GM12878 (cell line): ENCODE data around the gene UNC119B. TPM values are rescaled to one million over a fixed set of nuclear protein-coding genes. Genes with fewer than 3 reads are reported as not detected.

ENCODE experiments used
- ATAC-seq: fragments of 200-7000 bp; cut with Tn5 transposase; 3 replicates; pipeline ENCODE4 v1.9.1; 2020; ENCODE audit warnings: mild to moderate bottlenecking, moderate library complexity
- BruUV-seq: library from RNA; stranded (reverse); fragments of 400-500 nt; replicated peaks from 2 replicates; lab custom pipeline; 2021; lab: Mats Ljungman, UMichigan
- CTCF ChIA-PET: fragments of 300-600 bp; sonication (Branson Sonifier 250); formaldehyde crosslinking; extraction: SDS; loops from one replicate; lab custom pipeline; 2021; ENCODE audit warnings: inconsistent platforms; lab: Yijun Ruan, JAX
- POLR2A ChIA-PET: fragments of 350-600 bp; formaldehyde crosslinking; extraction: SDS; loops from one replicate; lab custom pipeline; 2021; ENCODE audit warnings: inconsistent platforms; lab: Charles Lee
- RAD21 ChIA-PET: fragments of 300-600 bp; sonication (Branson Sonifier 250); formaldehyde crosslinking; loops from one replicate; lab custom pipeline; 2023; ENCODE audit warnings: antibody characterized with exemption; ENCODE audit not compliant: unreplicated experiment; lab: Charles Lee
- SMC1A ChIA-PET: fragments of 300-600 bp; sonication (Branson Sonifier 250); formaldehyde crosslinking; loops from one replicate; lab custom pipeline; 2023; ENCODE audit not compliant: unreplicated experiment, uncharacterized antibody; lab: Charles Lee
- DNase-seq: peaks from one replicate; pipeline ENCODE4 v3.0.0-alpha.2; 2011; ENCODE audit warnings: low read depth, low spot score
- FAIRE-seq: peaks from 3 replicates; lab custom pipeline; 2011; peaks lifted over from hg19 to GRCh38; lab: Jason Lieb, UNC
- H2AFZ ChIP-seq: 2 replicates; pipeline ENCODE4 v1.6.0; 2011; ENCODE audit warnings: low read depth, low read length, control low read depth; ENCODE audit not compliant: control insufficient read depth
- H3K27ac ChIP-seq: 2 replicates; pipeline ENCODE4 v1.5.1; 2011; ENCODE audit warnings: control low read depth; ENCODE audit not compliant: control insufficient read depth, insufficient read depth
- H3K27me3 ChIP-seq, 2 experiments: replicated peaks in 1 of 2; 2 replicates each; pipeline versions ENCODE4 v1.6.0 to v1.6.1; 2011; ENCODE audit warnings: low read length in 1 of 2; ENCODE audit not compliant: control insufficient read depth in 2 of 2, insufficient read depth in 2 of 2
- H3K36me3 ChIP-seq, 2 experiments: 2 replicates each; pipeline ENCODE4 v1.5.1; 2011; ENCODE audit warnings: low read length in 1 of 2; ENCODE audit not compliant: control insufficient read depth in 2 of 2, insufficient read depth in 2 of 2
- H3K4me1 ChIP-seq: 2 replicates; pipeline ENCODE4 v1.6.1; 2011; ENCODE audit warnings: mild to moderate bottlenecking, low read length, moderate library complexity, mixed read lengths; ENCODE audit not compliant: control insufficient read depth, insufficient read depth
- H3K4me2 ChIP-seq: 2 replicates; pipeline ENCODE4 v1.6.0; 2011; ENCODE audit warnings: control low read depth; ENCODE audit not compliant: control insufficient read depth, insufficient read depth
- H3K4me3 ChIP-seq: fragments of 200-600 bp; sonication (generic); 2 replicates; pipeline ENCODE4 v1.5.1; 2016
- H3K79me2 ChIP-seq: 2 replicates; pipeline ENCODE4 v1.6.0; 2011; ENCODE audit warnings: low read length; ENCODE audit not compliant: control insufficient read depth, insufficient read depth
- H3K9ac ChIP-seq: 2 replicates; pipeline ENCODE4 v1.8.0; 2011; ENCODE audit warnings: low read length, control low read depth, mixed read lengths; ENCODE audit not compliant: control insufficient read depth, insufficient read depth
- H3K9me3 ChIP-seq: replicated peaks from 3 replicates; pipeline ENCODE4 v1.5.1; 2011; ENCODE audit warnings: mild to moderate bottlenecking, low read length; ENCODE audit not compliant: control insufficient read depth, insufficient read depth
- H4K20me1 ChIP-seq: 2 replicates; pipeline ENCODE4 v1.6.0; 2011; ENCODE audit not compliant: control insufficient read depth, insufficient read depth
- ATF3 ChIP-seq: IDR thresholded peaks from 2 replicates; pipeline ENCODE4 v1.6.1; 2011; ENCODE audit warnings: low read depth, mild to moderate bottlenecking, low read length, moderate library complexity, borderline replicate concordance; ENCODE audit errors: extremely low read depth
- CBFB ChIP-seq: IDR thresholded peaks from 2 replicates; pipeline ENCODE4 v1.6.1; 2016; ENCODE audit warnings: antibody characterized with exemption, low read depth
- FOXM1 ChIP-seq: IDR thresholded peaks from 2 replicates; pipeline ENCODE4 v1.6.1; 2012; ENCODE audit warnings: low read depth, mild to moderate bottlenecking, inconsistent platforms, low read length, moderate library complexity
- MTA2 ChIP-seq: fragments of 450-650 bp; IDR thresholded peaks from 2 replicates; pipeline ENCODE4 v1.6.1; 2016; ENCODE audit warnings: low read depth, mild to moderate bottlenecking, moderate library complexity
- NFYA ChIP-seq: IDR thresholded peaks from 2 replicates; pipeline ENCODE4 v1.6.1; 2011; ENCODE audit warnings: low read depth, mild to moderate bottlenecking, low read length, improper control_type of control experiment, borderline replicate concordance
- NFYB ChIP-seq: IDR thresholded peaks from 2 replicates; pipeline ENCODE4 v1.6.1; 2011; ENCODE audit warnings: low read depth, mild to moderate bottlenecking, low read length, improper control_type of control experiment, moderate library complexity; ENCODE audit not compliant: insufficient read depth
- POLR2AphosphoS2 ChIP-seq: IDR thresholded peaks from 2 replicates; pipeline ENCODE4 v1.6.1; 2011; ENCODE audit warnings: low read depth, mild to moderate bottlenecking, low read length, improper control_type of control experiment, moderate library complexity
- YBX1 ChIP-seq: fragments of 450-650 bp; IDR thresholded peaks from 2 replicates; pipeline ENCODE4 v1.6.1; 2016; ENCODE audit warnings: antibody characterized with exemption
- ZNF207 ChIP-seq: fragments of 450-650 bp; IDR thresholded peaks from 2 replicates; pipeline ENCODE4 v1.6.1; 2014; ENCODE audit warnings: antibody characterized with exemption, mild to moderate bottlenecking, borderline replicate concordance
- ZNF24 ChIP-seq: fragments of 450-650 bp; IDR thresholded peaks from 2 replicates; pipeline ENCODE4 v1.6.1; 2017; ENCODE audit warnings: antibody characterized with exemption, mild to moderate bottlenecking
- ZNF622 ChIP-seq: fragments of 450-650 bp; IDR thresholded peaks from 2 replicates; pipeline ENCODE4 v1.6.1; 2017; ENCODE audit warnings: mild to moderate bottlenecking, inconsistent platforms
- WGBS: methylation state at CpG from one replicate; pipeline ENCODE4 v1.1.6; 2016; ENCODE audit warnings: low lambda C conversion rate; ENCODE audit not compliant: insufficient replicate concordance, insufficient coverage; ENCODE audit errors: missing lambda C conversion rate; 5-methylcytosine and 5-hydroxymethylcytosine counted together
- in situ Hi-C: fragments of 300-500 bp; cut with MboI; formaldehyde crosslinking; loops from 9 replicates; pipeline ENCODE4 v1.14.3; 2018; ENCODE audit warnings: mixed read lengths
- intact Hi-C: fragments of 100-400 bp; cut with micrococcal nuclease; formaldehyde crosslinking; loops from one replicate; pipeline ENCODE4 v1.14.2; 2022; ENCODE audit not compliant: unreplicated experiment
- polyA plus RNA-seq, 11 experiments: library from polyadenylated mRNA; depleted of rRNA in 4 of 11; unstranded in 6 of 11; stranded (reverse) in 5 of 11; fragments of >200 nt; fragmentation: Nextera tagmentation in 4 of 11; fragmentation: Illumina TruSeq in 1 of 11; extraction: Ambion mirVana in 4 of 11; extraction: Trizol in 1 of 11; gene quantifications; 1 replicate in 1 of 11; 2 replicates in 10 of 11; pipeline versions ENCODE4 v1.2.1 to v1.2.3, GENCODE V29; 2011 to 2016; ENCODE audit warnings: inconsistent platforms in 2 of 11, missing spikeins in 2 of 11, low read depth in 1 of 11
- total RNA-seq, 4 experiments: library from RNA; depleted of rRNA in 3 of 4; stranded (reverse); fragments of >200 nt in 3 of 4; fragmentation: Illumina TruSeq in 1 of 4; extraction: Trizol in 1 of 4; gene quantifications; 2 replicates each; pipeline versions ENCODE4 v1.2.1 to v1.2.3, GENCODE V29; 2013 to 2021
- TF ChIP-seq, protein P1 (sequence below): fragments of 150-350 bp; IDR thresholded peaks from 2 replicates; pipeline ENCODE4 v1.6.1; 2016; ENCODE audit warnings: low read depth, low read length
- TF ChIP-seq, protein P2 (sequence below): IDR thresholded peaks from 2 replicates; pipeline ENCODE4 v1.6.1; 2011; ENCODE audit warnings: mild to moderate bottlenecking, low read depth, low read length, moderate library complexity; ENCODE audit not compliant: insufficient replicate concordance

UNC119B gene
- total and polyA plus RNA-seq, 10 of the 15 experiments (the other 5 are each of a cell fraction or from before 2014, with no cell fraction given), result 4.3 to 31.5 (median 10.5) TPM

DNA sequence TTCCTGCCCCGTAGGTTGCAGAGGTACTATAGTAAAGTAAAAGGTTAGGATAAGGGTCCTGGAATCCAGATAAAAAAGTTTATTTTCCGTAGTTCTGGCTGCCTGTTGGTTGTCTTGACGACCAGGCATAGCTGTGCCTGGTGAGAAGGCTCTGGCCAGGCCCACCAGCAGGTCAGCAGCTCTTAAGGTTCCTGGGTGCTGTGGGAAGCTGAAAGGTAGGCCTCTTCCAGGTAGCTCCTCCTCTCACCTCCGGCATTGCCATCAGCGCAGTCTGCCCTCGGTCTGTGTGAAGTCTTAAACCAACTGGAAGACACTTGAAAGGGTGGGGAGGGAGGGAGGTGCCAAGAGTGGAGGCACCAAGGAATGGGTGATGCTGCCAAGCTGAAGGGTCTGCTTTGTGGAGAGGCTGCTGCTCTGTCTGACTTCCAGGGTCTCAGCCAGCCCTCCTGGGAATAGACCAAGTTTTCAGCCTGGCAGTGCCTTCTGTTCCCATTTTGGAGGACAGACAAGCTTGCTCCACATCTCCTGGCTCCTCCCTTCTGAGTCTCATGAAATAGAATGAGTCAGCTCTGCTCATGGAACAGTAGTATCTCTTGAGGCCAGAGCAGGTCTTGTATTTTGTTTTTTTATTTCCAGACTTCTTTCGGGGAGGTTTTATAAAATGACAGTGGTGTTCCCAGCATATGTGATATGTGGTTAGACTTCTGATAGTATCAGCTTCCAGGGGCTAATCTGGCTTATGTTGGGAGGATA is 10.2 kb downstream of the UNC119B start:
- ChIA-PET SMC1A (interaction anchor here (0.6 to 1.3 kb wide), 4 partner anchors 85 to 251 kb away, joined by 3 to 4 read pairs (median 3); no protein-coding TSS in a partner anchor), CTCF (interaction anchor here (0.9 to 3.8 kb wide), 6 partner anchors 9 to 252 kb away, joined by 3 to 19 read pairs (median 6); no protein-coding TSS in a partner anchor), POLR2A (interaction anchor here (0.5 kb wide), 1 partner anchor 8 kb away, joined by 3 read pairs; no protein-coding TSS in a partner anchor), RAD21 (interaction anchor here (1.1 to 2.0 kb wide), 3 partner anchors 9 to 251 kb away, joined by 4 to 5 read pairs (median 5); no protein-coding TSS in a partner anchor)
- no peaks in the 10 kb centered on the region for H4K20me1 ChIP-seq
- H3K4me1 ChIP-seq, result peaks cover 16% of the 10 kb centered on the region
- TF ChIP-seq YBX1 (no peak), CBFB (no peak), ZNF24 (no peak), ZNF622 (no peak), MTA2 (no peak), ZNF207 (no peak), NFYB (no peak), FOXM1 (no peak), NFYA (no peak), POLR2AphosphoS2 (no peak), ATF3 (no peak)
- TF ChIP-seq, protein P1, sequence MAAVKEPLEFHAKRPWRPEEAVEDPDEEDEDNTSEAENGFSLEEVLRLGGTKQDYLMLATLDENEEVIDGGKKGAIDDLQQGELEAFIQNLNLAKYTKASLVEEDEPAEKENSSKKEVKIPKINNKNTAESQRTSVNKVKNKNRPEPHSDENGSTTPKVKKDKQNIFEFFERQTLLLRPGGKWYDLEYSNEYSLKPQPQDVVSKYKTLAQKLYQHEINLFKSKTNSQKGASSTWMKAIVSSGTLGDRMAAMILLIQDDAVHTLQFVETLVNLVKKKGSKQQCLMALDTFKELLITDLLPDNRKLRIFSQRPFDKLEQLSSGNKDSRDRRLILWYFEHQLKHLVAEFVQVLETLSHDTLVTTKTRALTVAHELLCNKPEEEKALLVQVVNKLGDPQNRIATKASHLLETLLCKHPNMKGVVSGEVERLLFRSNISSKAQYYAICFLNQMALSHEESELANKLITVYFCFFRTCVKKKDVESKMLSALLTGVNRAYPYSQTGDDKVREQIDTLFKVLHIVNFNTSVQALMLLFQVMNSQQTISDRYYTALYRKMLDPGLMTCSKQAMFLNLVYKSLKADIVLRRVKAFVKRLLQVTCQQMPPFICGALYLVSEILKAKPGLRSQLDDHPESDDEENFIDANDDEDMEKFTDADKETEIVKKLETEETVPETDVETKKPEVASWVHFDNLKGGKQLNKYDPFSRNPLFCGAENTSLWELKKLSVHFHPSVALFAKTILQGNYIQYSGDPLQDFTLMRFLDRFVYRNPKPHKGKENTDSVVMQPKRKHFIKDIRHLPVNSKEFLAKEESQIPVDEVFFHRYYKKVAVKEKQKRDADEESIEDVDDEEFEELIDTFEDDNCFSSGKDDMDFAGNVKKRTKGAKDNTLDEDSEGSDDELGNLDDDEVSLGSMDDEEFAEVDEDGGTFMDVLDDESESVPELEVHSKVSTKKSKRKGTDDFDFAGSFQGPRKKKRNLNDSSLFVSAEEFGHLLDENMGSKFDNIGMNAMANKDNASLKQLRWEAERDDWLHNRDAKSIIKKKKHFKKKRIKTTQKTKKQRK, result no peak
- TF ChIP-seq, protein P2, sequence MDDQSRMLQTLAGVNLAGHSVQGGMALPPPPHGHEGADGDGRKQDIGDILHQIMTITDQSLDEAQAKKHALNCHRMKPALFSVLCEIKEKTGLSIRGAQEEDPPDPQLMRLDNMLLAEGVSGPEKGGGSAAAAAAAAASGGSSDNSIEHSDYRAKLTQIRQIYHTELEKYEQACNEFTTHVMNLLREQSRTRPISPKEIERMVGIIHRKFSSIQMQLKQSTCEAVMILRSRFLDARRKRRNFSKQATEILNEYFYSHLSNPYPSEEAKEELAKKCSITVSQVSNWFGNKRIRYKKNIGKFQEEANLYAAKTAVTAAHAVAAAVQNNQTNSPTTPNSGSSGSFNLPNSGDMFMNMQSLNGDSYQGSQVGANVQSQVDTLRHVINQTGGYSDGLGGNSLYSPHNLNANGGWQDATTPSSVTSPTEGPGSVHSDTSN, result no peak
- H2AFZ ChIP-seq, result no peak overlapping the region
- intact Hi-C loops, result no loop called here
- no peak for DNase-seq
- H3K36me3 ChIP-seq, result peaks cover 8 to 24% of the 10 kb centered on the region in 2 experiments
- H3K9me3 ChIP-seq, result no peaks in the 10 kb centered on the region
- no peak for ATAC-seq
- H3K27ac ChIP-seq, result no peak overlapping the region
- H3K27me3 ChIP-seq, result no peaks in the 10 kb centered on the region
- no TSS peak for BruUV-seq
- in situ Hi-C loops, result no loop called here
- H3K4me2 ChIP-seq, result no peak overlapping the region
- H3K4me3 ChIP-seq, result no peak overlapping the region
- no peaks in the 10 kb centered on the region for H3K79me2 ChIP-seq
- 90% methylated on average over 7 of the region's 7 CpGs for WGBS
- no peak for FAIRE-seq
- H3K9ac ChIP-seq, result no peak overlapping the region
